Activated T-cell treated with anti-CD3 and anti-CD28 coated beads, Interleukin-2, amount 50 U/mL, for 1 hour (primary cell): ENCODE data around the gene TRABD2A.
"Not testable (repeated sequence)": the region's sequence is repeated elsewhere in the genome, so short reads cannot be mapped to it uniquely, and the experiment has no call there.

Source experiments
- DNase-seq: peaks from one replicate; pipeline ENCODE4 v3.0.0-alpha.2; 2020

Gene TRABD2A

DNA sequence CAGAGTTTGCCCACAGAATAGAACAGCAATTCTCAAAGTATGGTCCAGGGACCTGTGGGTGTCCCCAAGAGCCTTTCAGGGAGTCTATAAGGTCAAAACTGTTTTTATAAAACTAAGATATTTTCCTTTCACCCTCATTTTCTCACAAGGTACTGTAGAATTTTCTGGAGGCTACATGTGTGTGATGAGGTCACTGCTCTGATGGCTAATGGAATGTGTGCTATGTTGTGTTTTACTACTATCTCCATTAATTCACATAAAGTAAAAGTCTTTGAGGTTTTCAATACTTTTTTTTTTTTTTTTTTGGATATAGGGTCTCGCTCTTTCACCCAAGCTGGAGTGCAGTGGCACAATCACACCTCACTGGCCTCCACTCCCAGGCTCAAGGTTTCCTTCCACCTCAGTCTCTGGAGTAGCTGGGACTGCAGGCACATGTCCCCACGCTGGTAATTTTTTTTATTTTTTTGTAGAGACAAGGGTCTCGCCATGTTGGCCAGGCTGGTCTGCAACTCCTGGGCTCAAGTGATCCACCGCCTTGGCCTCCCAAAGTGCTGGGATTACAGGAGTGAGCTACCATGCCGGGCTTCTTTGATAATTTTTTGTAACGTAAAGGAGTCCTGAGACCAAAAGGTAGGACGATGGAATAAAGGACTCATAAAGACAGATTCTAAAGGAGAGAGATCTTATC lies 1.8 kb downstream of the TRABD2A start:
- DNase-seq: no peak

GRCh38 chr2:84878459-84878858 lies 2.4 kb downstream of the TRABD2A start:
- DNase-seq: no peak

DNA sequence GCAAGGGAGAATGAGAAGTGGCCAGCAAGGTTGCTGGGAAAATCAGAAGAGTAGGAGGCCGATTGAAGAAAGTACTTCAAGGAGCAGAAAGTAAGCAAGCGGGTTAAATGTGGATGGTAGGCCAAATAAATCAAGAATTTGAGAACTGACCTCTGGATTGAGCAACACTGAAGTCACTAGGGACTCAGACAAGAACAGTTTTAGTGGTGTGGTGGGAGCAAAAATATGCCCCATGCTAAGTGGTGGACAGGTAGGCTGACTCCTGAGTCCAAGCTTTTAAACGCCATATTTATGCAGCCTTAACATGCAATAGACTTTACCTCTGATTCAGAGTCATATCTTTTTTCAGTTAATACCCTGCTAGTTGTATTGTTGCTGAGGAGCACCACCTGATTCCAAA lies 4.5 kb downstream of the TRABD2A start:
- no peak for DNase-seq

GRCh38 chr2:84875619-84876018 lies 5.3 kb downstream of the TRABD2A start:
- not testable (repeated sequence) for DNase-seq

GRCh38 chr2:84875213-84875560 lies 5.7 kb downstream of the TRABD2A start:
- DNase-seq: no peak

DNA sequence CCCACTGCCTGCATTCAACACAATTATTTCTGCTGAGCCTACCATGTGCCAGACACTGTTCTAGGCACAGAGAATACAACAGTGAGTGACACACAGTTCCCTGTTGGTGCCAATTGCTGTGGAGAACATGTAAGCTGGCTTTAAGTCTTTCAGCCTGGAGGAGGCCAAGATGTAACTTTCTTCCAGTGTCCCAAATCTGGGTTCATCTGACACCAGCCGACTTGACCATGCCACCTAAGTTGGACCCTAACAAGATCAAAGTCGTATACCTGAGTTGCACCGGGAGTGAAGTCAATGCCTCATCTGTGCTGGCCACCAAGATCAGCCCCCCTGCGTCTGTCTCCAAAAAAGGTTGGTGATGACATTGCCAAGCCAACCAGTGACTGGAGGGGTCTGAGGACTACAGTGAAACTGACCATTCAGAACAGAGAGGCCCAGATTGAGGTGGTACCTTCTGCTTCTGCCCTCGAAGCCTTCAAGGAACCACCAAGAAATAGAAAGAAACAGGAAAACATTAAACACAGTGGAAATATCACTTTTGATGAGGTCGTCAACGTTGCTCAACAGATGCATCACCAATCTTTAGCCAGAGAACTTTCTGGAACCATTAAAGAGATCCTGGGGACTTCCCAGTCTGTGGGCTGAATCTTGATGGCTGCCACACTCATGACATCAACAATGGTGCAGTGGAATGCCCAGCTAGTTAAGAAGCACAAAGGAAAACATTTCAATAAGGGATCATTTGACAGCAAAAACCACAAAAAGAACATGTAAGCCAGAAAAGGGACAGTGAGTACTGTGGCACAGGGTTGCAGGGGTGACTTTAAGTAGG lies 6.3 kb downstream of the TRABD2A start:
- DNase-seq: no peak

DNA sequence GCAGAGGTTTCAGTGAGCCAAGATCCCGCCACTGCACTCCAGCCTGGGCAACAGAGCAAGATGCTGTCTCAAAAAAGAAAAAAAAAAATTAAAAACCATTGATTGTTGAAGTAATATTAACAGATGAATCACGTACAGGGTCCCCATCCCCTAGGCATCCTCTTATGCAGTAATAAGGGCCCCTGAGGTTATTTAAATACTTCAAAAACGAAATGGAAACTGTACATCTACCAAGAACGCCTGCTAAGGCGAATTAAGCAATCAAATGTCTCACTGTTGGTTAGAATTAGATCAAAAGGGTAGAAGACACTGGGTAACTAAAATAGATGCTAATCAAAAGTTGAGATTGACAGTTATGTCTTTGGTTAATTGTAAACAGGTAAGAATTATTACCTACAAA lies 7.5 kb downstream of the TRABD2A start:
- no peak for DNase-seq

GRCh38 chr2:84872691-84873090 lies 8.2 kb downstream of the TRABD2A start:
- DNase-seq: not testable (repeated sequence)

GRCh38 chr2:84870306-84870705 lies 10.6 kb downstream of the TRABD2A start:
- no peak for DNase-seq

DNA sequence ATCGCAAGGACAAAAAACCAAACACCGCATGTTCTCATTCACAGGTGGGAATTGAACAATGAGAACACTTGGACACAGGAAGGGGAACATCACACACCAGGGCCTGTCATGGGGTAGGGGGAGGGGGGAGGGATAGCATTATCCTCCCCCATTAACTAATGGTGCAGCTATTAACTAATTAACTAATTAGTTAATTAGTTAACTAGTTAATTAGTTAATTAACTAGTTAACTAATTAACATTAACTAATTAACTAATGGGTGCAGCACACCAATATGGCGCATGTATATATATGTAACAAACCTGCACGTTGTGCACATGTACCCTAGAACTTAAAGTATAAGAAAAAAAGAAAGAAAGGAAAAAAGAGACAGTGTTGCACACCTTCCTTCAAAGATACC lies 12.6 kb downstream of the TRABD2A start:
- not testable (repeated sequence) for DNase-seq

DNA sequence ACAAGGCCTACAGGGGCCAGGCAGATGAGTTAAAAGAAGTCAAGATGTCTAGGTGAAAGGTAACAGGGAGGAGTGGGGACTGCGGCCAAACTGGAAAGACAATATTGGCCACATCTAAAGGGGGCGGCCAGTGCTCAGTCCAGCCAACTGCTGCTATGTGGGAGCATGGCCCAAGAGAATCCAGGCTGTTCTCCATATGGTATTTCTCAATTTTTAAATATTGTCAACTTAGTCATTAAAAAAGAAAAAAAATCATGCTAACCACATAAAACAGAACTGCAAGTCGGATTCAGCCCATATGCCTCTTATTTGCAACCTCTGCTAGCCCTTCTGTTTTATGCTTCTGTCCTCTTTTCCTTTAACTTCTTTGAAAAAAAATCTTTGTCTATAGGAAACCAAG lies 14.8 kb downstream of the TRABD2A start:
- DNase-seq: no peak

DNA sequence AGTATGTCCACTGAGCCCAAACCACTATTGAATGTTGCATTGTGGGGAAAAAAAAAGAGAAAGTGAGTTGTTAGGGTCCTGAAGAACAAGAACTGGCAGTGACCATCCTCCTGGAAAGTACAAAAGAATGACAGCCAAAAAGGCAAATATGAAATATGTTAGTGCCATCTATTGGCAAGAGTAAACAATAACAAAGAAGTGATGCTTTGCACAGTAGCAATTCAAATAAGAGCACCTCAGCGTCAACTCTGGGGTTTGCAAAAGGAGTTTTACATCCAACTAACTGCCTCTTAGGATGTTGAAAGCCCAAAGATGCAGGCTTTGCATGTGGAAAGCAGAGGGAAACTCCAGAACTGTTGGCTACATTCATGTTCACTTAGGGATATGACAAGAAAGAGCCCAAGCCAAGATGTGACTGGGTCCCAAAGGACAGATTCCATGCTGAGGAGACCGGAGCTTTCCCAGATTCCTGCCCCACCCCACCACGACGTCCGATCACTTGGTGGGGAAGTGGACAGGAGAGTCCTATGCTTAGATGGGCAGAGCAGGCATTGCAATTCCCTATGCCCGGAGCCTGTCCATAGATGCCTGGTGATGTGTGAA lies 15.6 kb downstream of the TRABD2A start:
- no peak for DNase-seq

DNA sequence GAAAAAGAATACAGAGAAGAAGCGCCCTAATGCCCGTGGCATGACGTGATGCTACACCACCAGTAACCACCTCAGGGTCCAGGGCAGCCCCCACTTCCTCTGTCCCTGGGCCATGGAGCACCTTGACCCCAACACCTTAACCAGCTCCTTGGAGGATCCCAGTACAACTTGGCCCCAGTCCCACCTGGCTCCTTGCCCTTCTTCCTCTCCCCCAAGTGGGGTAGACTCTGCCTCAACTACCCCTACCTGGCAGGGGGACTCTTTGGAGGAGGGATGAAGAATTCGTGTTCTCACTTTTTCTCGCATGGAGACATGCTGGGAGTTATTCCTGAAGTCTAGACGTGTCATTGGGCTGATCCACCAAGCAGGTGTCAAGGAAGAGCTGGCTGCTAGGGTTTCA lies 18.9 kb downstream of the TRABD2A start:
- no peak for DNase-seq

- DNase-seq: no peak
Observed at GRCh38 chr2:84861539-84861938, 19.3 kb downstream of the TRABD2A start.

DNA sequence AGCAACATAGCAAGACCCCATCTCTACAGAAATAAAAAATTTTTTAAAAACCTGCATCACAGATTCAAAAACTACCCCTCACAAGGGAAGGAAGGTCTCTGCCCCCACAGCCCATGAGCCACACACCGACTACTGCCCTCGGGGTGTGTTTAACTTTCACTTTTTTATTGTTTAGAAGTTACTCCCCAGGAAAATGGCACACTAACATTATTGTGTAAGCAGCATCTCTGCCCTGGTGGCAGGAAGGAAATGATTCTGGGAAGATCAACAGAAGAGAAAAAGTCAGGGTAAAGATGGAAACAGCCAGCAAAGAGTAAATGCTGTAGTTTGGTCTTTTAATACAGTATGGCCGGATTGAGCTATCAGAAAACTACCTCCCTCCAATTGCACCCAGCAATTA lies 21.9 kb downstream of the TRABD2A start:
- no peak for DNase-seq

DNA sequence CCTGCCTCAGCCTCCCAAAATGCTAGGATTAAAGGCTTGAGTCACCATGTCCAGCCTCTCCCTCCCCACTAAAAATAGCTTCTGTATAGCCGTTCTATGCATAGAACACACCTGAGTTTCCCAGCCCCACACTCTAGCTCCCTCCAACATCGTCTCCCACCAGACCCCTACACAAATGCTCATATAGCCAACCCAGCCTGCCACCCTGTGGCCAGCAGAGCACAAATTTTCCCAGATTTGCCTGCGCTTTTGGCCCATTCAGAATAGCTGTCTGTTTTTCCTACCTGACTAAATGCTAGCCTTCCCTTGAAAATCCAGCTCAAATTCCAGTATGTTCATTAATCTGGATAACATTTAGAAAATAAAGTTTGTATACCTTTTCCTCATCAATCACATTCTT lies 22.8 kb downstream of the TRABD2A start:
- no peak for DNase-seq

DNA sequence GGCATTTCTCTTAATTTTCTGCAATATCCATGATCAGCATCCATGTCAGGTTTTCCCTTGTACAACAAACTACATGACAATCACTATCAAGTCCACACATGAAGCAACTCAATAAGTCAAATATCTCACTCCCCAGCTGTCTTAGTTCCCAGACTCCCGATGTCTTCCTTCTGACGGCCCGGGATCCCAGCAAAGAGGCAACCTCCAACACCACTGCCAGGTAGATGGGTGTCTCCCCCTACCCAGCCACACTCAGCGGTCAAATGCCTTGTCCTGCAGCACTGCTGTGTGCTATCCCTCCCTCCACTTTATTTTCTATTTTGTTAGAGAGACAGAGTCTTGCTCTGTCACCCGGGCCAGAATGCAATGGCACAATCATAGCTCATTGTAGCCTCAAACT lies 23.3 kb downstream of the TRABD2A start:
- no peak for DNase-seq

DNA sequence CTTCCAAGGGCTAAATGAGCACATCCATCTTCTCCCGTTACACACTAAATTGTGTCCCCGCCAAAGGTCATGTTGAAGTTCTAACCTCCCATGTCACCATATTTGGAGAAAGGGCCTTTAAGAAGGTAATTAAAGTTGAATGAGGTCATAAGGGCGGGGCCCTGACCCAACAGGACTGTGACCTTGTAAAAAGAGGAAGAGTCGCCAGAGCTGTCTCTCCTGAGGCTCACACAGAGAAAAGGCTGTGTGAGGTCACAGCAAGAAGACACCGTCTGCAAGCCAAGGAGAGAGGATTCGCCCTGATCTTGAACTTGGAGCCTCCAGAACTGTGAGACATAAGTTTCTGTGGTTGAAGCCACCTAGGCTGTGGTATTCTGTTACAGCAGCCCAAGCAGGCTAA lies 24.1 kb downstream of the TRABD2A start:
- peak; percentile 41 for DNase-seq

GRCh38 chr2:84855731-84856130 lies 25.2 kb downstream of the TRABD2A start:
- DNase-seq: peak; percentile 37

DNA sequence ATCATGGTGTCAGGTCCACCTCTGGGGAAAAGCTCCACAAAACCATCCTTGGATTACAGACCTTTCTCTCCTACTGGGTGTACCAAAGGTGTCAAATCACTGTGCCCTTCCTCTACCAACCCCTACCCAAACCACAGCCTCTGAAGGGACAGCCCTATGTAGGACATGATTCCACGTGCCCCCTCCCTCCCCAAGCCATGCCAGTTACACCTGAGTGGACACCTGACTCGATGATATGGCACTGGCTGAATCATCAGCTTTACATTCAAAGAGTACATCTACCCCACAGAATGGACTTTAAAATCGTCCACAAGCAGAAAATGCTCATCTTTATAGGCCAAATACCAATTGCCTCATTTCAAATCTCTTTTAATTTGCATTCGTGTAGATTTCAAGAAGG lies 26.0 kb downstream of the TRABD2A start:
- DNase-seq: peak; percentile 18

GRCh38 chr2:84851876-84852275 lies 29.0 kb downstream of the TRABD2A start:
- peak; percentile 19 for DNase-seq

DNA sequence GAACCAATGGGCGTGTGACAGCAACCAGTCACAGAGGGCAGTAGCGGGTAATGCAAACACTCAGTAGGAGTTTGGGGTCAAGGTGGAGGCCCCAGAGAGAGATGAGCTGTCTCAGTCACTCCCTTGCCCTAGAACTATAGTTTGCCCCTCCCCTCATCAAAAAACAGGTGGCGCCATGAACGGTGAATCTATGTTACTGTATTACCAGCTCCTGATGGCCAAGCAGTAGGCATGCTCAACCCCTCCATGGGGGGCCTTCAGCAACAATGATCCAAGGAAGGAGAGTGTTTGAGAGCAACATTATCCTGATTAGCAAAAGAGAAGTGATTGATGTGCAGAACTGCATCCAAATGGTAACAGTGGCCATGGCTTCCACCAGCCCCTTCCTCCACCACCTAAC lies 30.4 kb downstream of the TRABD2A start:
- DNase-seq: no peak

GRCh38 chr2:84849271-84849952 lies 31.5 kb downstream of the TRABD2A start:
- DNase-seq: peak; percentile 51
